Cardiac fibroblast (primary cell): ENCODE measurements around the gene ITSN1.

Source experiments
- DNase-seq, 2 donors: peaks; one replicate each; pipeline versions ENCODE4 v3.0.0 to v3.0.0-alpha.2; 2010; ENCODE audit warnings: low read depth in 2 of 2
- H3K4me3 ChIP-seq, 2 donors: replicated peaks in 1 of 2; 1 replicate in 1 of 2; 2 replicates in 1 of 2; pipeline ENCODE4 v1.5.1; 2011; ENCODE audit warnings: low read depth in 2 of 2, low read length in 2 of 2, mild to moderate bottlenecking in 2 of 2, moderate library complexity in 1 of 2
- CTCF ChIP-seq: IDR thresholded peaks from one replicate; pipeline ENCODE4 v1.5.1; 2011; ENCODE audit warnings: low read depth, mild to moderate bottlenecking, low read length, inconsistent platforms

Gene ITSN1

GRCh38 chr21:33898586-33898985 is 256.3 kb downstream of the ITSN1 start:
- TF ChIP-seq CTCF = no peak
- no peak overlapping the region for H3K4me3 ChIP-seq
- no peak for DNase-seq

- no peak overlapping the region for H3K4me3 ChIP-seq
- no peak for TF ChIP-seq CTCF
- peak in 1 of 2 donors; percentile 35 for DNase-seq
These were observed 256.9 kb downstream of the ITSN1 start for GRCh38 chr21:33899199-33899598.

GRCh38 chr21:33901412-33902288 is 259.3 kb downstream of the ITSN1 start:
- TF ChIP-seq CTCF = peak; percentile 62
- peak; percentile 69 to 82 for DNase-seq
- no peak overlapping the region for H3K4me3 ChIP-seq

GRCh38 chr21:33902349-33902748 is 260.0 kb downstream of the ITSN1 start:
- H3K4me3 ChIP-seq = no peak overlapping the region
- no peak for DNase-seq
- no peak for TF ChIP-seq CTCF

GRCh38 chr21:33904041-33904440 is 261.7 kb downstream of the ITSN1 start:
- no peak for TF ChIP-seq CTCF
- DNase-seq = no peak

GRCh38 chr21:33908760-33909159 is 266.5 kb downstream of the ITSN1 start:
- no peak for TF ChIP-seq CTCF
- no peak for DNase-seq
- H3K4me3 ChIP-seq = no peak overlapping the region

More at GRCh38 chr21:33904041-33904440, 261.7 kb downstream of the ITSN1 start:
- no peak overlapping the region for H3K4me3 ChIP-seq
